Measurements from ENCODE around the gene NFATC1.

DNA sequence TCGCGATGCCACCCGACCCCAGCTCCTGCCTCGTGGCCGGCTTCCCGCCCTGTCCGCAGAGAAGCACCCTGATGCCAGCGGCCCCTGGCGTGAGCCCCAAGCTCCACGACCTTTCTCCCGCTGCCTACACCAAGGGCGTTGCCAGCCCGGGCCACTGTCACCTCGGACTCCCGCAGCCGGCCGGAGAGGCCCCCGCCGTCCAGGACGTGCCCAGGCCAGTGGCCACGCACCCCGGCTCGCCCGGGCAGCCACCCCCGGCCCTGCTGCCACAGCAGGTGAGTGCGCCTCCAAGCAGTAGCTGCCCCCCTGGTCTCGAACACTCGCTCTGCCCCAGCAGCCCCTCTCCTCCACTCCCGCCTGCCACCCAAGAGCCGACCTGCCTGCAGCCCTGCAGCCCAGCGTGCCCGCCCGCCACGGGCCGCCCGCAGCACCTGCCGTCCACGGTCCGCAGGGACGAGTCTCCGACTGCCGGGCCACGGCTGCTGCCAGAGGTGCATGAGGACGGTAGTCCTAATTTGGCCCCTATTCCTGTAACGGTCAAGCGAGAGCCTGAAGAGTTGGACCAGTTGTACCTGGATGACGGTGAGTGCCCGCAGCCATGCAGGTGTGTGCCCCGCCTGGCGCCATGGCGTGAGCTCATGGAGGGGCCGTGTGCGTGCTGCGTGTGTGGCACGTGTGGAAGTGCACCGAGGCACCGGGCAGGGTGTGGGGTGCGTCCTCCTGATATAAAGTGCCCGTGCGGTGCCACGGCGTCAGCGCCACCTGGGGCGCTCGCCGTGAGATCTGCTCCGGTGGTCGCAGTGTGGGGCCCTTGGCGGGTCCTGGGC, 90.8 kb downstream of the NFATC1 start:
- TF ChIP-seq, protein P1, sequence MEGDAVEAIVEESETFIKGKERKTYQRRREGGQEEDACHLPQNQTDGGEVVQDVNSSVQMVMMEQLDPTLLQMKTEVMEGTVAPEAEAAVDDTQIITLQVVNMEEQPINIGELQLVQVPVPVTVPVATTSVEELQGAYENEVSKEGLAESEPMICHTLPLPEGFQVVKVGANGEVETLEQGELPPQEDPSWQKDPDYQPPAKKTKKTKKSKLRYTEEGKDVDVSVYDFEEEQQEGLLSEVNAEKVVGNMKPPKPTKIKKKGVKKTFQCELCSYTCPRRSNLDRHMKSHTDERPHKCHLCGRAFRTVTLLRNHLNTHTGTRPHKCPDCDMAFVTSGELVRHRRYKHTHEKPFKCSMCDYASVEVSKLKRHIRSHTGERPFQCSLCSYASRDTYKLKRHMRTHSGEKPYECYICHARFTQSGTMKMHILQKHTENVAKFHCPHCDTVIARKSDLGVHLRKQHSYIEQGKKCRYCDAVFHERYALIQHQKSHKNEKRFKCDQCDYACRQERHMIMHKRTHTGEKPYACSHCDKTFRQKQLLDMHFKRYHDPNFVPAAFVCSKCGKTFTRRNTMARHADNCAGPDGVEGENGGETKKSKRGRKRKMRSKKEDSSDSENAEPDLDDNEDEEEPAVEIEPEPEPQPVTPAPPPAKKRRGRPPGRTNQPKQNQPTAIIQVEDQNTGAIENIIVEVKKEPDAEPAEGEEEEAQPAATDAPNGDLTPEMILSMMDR (IDR thresholded peaks at IDR 0.05), result no peak
- TF ChIP-seq POLR2A (IDR thresholded peaks at IDR 0.05) (no peak), POLR2AphosphoS5 (IDR thresholded peaks at IDR 0.05) (no peak)
